Subcutaneous adipose tissue (tissue), 4 donors: ENCODE results near the gene AKAP6. TPM values are rescaled to one million over a fixed set of nuclear protein-coding genes. Genes with fewer than 3 reads are reported as not detected.

Experiments
- CTCF ChIP-seq: fragments of 450-650 bp; IDR thresholded peaks from one replicate; pipeline ENCODE4 v1.5.1; 2016; ENCODE audit warnings: low read depth, mild to moderate bottlenecking, control low read depth, antibody characterized with exemption, moderate library complexity
- total RNA-seq, 4 donors: library from RNA; depleted of rRNA; stranded (reverse); fragments of >200 nt; gene quantifications; one replicate each; pipeline ENCODE4 v1.1.0, GENCODE V29; 2016

The AKAP6 gene
- total RNA-seq, 4 donors from 2014 or later: 0.65 to 6.5 (median 1.2) TPM

- TF ChIP-seq CTCF: no peak
These were observed 485.6 kb downstream of the AKAP6 start for GRCh38 chr14:32814721-32815120.

- no peak for TF ChIP-seq CTCF
These were observed 487.5 kb downstream of the AKAP6 start for GRCh38 chr14:32816588-32816987.

GRCh38 chr14:32817780-32818179 is 488.7 kb downstream of the AKAP6 start:
- TF ChIP-seq CTCF: no peak

GRCh38 chr14:32818581-32818980 is 489.5 kb downstream of the AKAP6 start:
- no peak for TF ChIP-seq CTCF

GRCh38 chr14:32820181-32820580 is 491.1 kb downstream of the AKAP6 start:
- no peak for TF ChIP-seq CTCF

- no peak for TF ChIP-seq CTCF
These were observed 491.6 kb downstream of the AKAP6 start for GRCh38 chr14:32820682-32821081.

- no peak for TF ChIP-seq CTCF
These were observed 493.0 kb downstream of the AKAP6 start for GRCh38 chr14:32821964-32822653.
